ENCODE results near the gene SLC47A2. TPM values are rescaled to one million over a fixed set of nuclear protein-coding genes. Genes with fewer than 3 reads are reported as not detected.

SLC47A2 gene
- total RNA-seq, 1 donor from 2014 or later = not detected

GRCh38 chr17:19664136-19664820, 52.1 kb downstream of the SLC47A2 start:
- no peaks in the 10 kb centered on the region for H3K4me1 Mint-ChIP-seq
- intact Hi-C loops (cut with micrococcal nuclease) = no loop called here
- no peak overlapping the region for H3K27ac Mint-ChIP-seq

GRCh38 chr17:19663097-19663496, 53.3 kb downstream of the SLC47A2 start:
- Mint-ChIP-seq H3K9me3 (no peaks in the 10 kb centered on the region), H3K4me1 (no peaks in the 10 kb centered on the region), H3K27ac (no peak overlapping the region), H3K27me3 (no peaks in the 10 kb centered on the region), H3K36me3 (ENCODE audit: low read depth) (peaks cover 7% of the 10 kb centered on the region), H3K4me3 (no peak overlapping the region)
- intact Hi-C loops (cut with micrococcal nuclease) = no loop called here
- DNase-seq = no peak

More at GRCh38 chr17:19664136-19664820, 52.1 kb downstream of the SLC47A2 start:
- no peak for DNase-seq
- Mint-ChIP-seq H3K36me3 (ENCODE audit: low read depth) (peaks cover 7% of the 10 kb centered on the region), H3K27me3 (no peaks in the 10 kb centered on the region), H3K9me3 (no peaks in the 10 kb centered on the region), H3K4me3 (no peak overlapping the region)

GRCh38 chr17:19661121-19661520, 55.3 kb downstream of the SLC47A2 start:
- Mint-ChIP-seq H3K4me1 (no peaks in the 10 kb centered on the region), H3K9me3 (no peaks in the 10 kb centered on the region), H3K27me3 (no peaks in the 10 kb centered on the region), H3K27ac (no peak overlapping the region), H3K4me3 (no peak overlapping the region), H3K36me3 (ENCODE audit: low read depth) (peaks cover 7% of the 10 kb centered on the region)
- intact Hi-C loops (cut with micrococcal nuclease) = no loop called here
- no peak for DNase-seq

- intact Hi-C loops (cut with micrococcal nuclease) = no loop called here
- no peaks in the 10 kb centered on the region for H3K9me3 Mint-ChIP-seq
- peaks cover 11% of the 10 kb centered on the region for H3K36me3 Mint-ChIP-seq (ENCODE audit: low read depth)
- no peak for DNase-seq
- H3K27ac Mint-ChIP-seq = no peak overlapping the region
- H3K4me3 Mint-ChIP-seq = no peak overlapping the region
- no peaks in the 10 kb centered on the region for H3K27me3 Mint-ChIP-seq
- no peaks in the 10 kb centered on the region for H3K4me1 Mint-ChIP-seq
Observed at GRCh38 chr17:19660219-19660870, 56.0 kb downstream of the SLC47A2 start.

- Mint-ChIP-seq H3K36me3 (ENCODE audit: low read depth) (peaks cover 11% of the 10 kb centered on the region), H3K9me3 (no peaks in the 10 kb centered on the region), H3K27ac (no peak overlapping the region), H3K4me1 (no peaks in the 10 kb centered on the region), H3K4me3 (no peak overlapping the region), H3K27me3 (no peaks in the 10 kb centered on the region)
- intact Hi-C loops (cut with micrococcal nuclease) = no loop called here
- no peak for DNase-seq
Observed at GRCh38 chr17:19659366-19660177, 56.8 kb downstream of the SLC47A2 start.

- no peak for DNase-seq
- intact Hi-C loops (cut with micrococcal nuclease) = no loop called here
- Mint-ChIP-seq H3K27me3 (no peaks in the 10 kb centered on the region), H3K36me3 (ENCODE audit: low read depth) (peaks cover 20% of the 10 kb centered on the region), H3K4me3 (no peak overlapping the region), H3K4me1 (no peaks in the 10 kb centered on the region), H3K9me3 (peaks cover 3% of the 10 kb centered on the region), H3K27ac (no peak overlapping the region)
Observed at GRCh38 chr17:19656851-19657581, 59.4 kb downstream of the SLC47A2 start.

GRCh38 chr17:19656336-19656735, 60.0 kb downstream of the SLC47A2 start:
- intact Hi-C loops (cut with micrococcal nuclease) = no loop called here
- no peak for DNase-seq
- H3K36me3 Mint-ChIP-seq (ENCODE audit: low read depth) = peaks cover 20% of the 10 kb centered on the region

GRCh38 chr17:19654896-19655295, 61.5 kb downstream of the SLC47A2 start:
- Mint-ChIP-seq H3K9me3 (peaks cover 3% of the 10 kb centered on the region), H3K4me3 (no peak overlapping the region), H3K27ac (no peak overlapping the region), H3K27me3 (no peaks in the 10 kb centered on the region), H3K36me3 (ENCODE audit: low read depth) (peaks cover 19% of the 10 kb centered on the region), H3K4me1 (peaks cover 5% of the 10 kb centered on the region)
- DNase-seq = no peak
- intact Hi-C loops (cut with micrococcal nuclease) = no loop called here

More at GRCh38 chr17:19656336-19656735, 60.0 kb downstream of the SLC47A2 start:
- Mint-ChIP-seq H3K9me3 (peaks cover 3% of the 10 kb centered on the region), H3K27me3 (no peaks in the 10 kb centered on the region), H3K4me1 (no peaks in the 10 kb centered on the region), H3K4me3 (no peak overlapping the region), H3K27ac (no peak overlapping the region)

- intact Hi-C loops (cut with micrococcal nuclease) = no loop called here
- H3K27ac Mint-ChIP-seq = no peak overlapping the region
- peaks cover 19% of the 10 kb centered on the region for H3K36me3 Mint-ChIP-seq (ENCODE audit: low read depth)
- DNase-seq = no peak
- H3K27me3 Mint-ChIP-seq = no peaks in the 10 kb centered on the region
- no peak overlapping the region for H3K4me3 Mint-ChIP-seq
- H3K4me1 Mint-ChIP-seq = peaks cover 9% of the 10 kb centered on the region
- H3K9me3 Mint-ChIP-seq = peaks cover 3% of the 10 kb centered on the region
Observed at GRCh38 chr17:19654342-19654886, 62.0 kb downstream of the SLC47A2 start.

- Mint-ChIP-seq H3K4me3 (no peak overlapping the region), H3K27ac (no peak overlapping the region), H3K36me3 (ENCODE audit: low read depth) (peaks cover 19% of the 10 kb centered on the region), H3K9me3 (peaks cover 3% of the 10 kb centered on the region), H3K4me1 (peaks cover 18% of the 10 kb centered on the region), H3K27me3 (no peaks in the 10 kb centered on the region)
- intact Hi-C loops (cut with micrococcal nuclease) = no loop called here
- no peak for DNase-seq
Observed at GRCh38 chr17:19652595-19652994, 63.8 kb downstream of the SLC47A2 start.

GRCh38 chr17:19651451-19652238, 64.7 kb downstream of the SLC47A2 start:
- H3K9me3 Mint-ChIP-seq = peaks cover 3% of the 10 kb centered on the region
- no peak overlapping the region for H3K27ac Mint-ChIP-seq
- H3K36me3 Mint-ChIP-seq (ENCODE audit: low read depth) = peaks cover 19% of the 10 kb centered on the region
- peaks cover 28% of the 10 kb centered on the region for H3K4me1 Mint-ChIP-seq
- intact Hi-C loops (cut with micrococcal nuclease) = no loop called here
- DNase-seq = no peak
- no peak overlapping the region for H3K4me3 Mint-ChIP-seq
- no peaks in the 10 kb centered on the region for H3K27me3 Mint-ChIP-seq

GRCh38 chr17:19650826-19651225, 65.6 kb downstream of the SLC47A2 start:
- Mint-ChIP-seq H3K4me1 (peaks cover 33% of the 10 kb centered on the region), H3K36me3 (ENCODE audit: low read depth) (peaks cover 16% of the 10 kb centered on the region), H3K4me3 (no peak overlapping the region), H3K9me3 (peaks cover 3% of the 10 kb centered on the region), H3K27ac (no peak overlapping the region), H3K27me3 (no peaks in the 10 kb centered on the region)
- intact Hi-C loops (cut with micrococcal nuclease) = no loop called here
- DNase-seq = no peak

- no peak for DNase-seq
- Mint-ChIP-seq H3K4me1 (peaks cover 36% of the 10 kb centered on the region), H3K27me3 (peaks cover 9% of the 10 kb centered on the region), H3K36me3 (ENCODE audit: low read depth) (peaks cover 12% of the 10 kb centered on the region), H3K9me3 (peaks cover 3% of the 10 kb centered on the region), H3K4me3 (peak overlapping the region; percentile 89), H3K27ac (peak overlapping the region; percentile 91)
- intact Hi-C loops (cut with micrococcal nuclease) = loop anchor here (5.0 kb wide), 1 partner anchor 287 kb away; the partner anchor contains the start of gene B9D1
Observed at GRCh38 chr17:19649274-19649541, 67.2 kb downstream of the SLC47A2 start.

Data from activated CD4-positive, alpha-beta T cell treated with anti-CD3 and anti-CD28 coated beads, Interleukin-2, amount 10 ng/mL, durations not matched to agents 24 days and 14 days (primary cell).